ENCODE results near the gene C3orf20.
"Not testable (repeated sequence)": the region's sequence is repeated elsewhere in the genome, so short reads cannot be mapped to it uniquely, and the experiment has no call there.

The C3orf20 gene

GRCh38 chr3:14700891-14701290 lies 25.9 kb downstream of the C3orf20 start:
- DNase-seq (ENCODE audit: low read depth): no peak

DNA sequence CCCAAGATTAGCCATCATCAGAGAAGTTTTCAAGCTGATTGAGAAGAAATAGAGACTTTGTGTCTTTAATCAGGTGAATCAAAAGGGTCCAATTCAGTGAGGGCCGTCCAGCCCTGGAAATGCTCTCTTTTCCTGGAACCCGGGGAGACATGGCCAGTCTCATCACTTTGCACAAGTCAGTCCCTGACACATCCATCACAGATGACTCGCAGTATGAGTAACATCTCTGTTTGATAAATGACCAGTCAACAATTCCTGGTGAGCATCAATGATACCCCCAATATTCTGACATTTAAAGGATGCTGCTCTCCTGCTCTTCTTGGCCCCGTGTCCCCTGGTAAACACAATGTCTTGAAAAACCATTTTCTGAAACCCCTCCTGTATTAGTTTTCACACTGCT lies 26.7 kb downstream of the C3orf20 start:
- DNase-seq (ENCODE audit: low read depth): no peak

DNA sequence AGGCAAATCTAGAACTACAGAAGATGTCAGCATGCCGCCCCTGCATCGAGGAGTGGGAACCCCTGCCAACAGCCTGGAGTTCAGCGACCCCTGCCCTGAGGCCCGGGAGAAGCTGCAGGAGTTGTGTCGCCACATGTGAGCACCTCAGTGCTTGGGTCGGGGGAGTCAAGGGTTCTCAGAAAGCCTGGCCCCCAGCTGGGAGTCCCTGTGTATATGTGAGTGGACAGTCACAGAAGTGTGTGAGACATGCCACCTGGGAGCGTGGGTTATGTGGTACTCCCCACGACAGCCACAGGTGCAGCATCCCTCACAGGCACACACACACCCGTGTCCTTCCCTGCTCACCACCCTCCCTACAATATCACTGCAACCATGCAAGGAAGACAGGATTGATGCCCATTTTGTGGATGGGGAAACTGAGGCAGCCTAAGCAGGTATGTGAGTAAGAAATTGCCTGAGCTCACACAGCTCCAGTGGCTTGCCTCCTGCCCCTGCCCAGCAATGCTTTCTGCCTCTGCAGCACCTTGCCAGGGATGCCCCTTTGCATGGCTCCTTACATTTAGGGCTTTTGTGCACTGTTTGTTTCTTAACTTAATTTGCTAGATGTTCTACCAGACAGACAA lies 28.3 kb downstream of the C3orf20 start:
- no peak for DNase-seq (ENCODE audit: low read depth)

GRCh38 chr3:14703791-14704190 lies 28.9 kb downstream of the C3orf20 start:
- no peak for DNase-seq (ENCODE audit: low read depth)

GRCh38 chr3:14706096-14706495 lies 31.2 kb downstream of the C3orf20 start:
- DNase-seq (ENCODE audit: low read depth): no peak

DNA sequence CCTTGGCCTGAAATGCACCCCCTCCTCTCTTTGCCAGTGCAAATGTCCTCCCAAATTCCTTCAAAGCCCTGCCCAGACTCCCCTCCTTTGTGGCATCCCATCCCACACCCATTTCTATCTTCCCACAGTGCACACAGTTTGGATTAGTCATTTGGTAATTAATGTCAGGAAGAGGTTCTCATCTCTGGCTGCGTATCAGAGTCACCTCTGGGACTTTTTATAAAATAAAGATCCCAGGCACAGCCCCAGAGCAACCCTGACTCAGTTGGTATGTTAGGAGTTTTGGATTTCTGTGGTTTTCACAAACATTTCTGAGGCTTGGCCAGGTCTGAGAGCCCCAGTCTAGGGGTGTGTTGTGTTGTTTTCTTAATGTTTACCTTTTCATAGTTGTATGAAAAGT lies 41.6 kb downstream of the C3orf20 start:
- DNase-seq (ENCODE audit: low read depth): no peak

DNA sequence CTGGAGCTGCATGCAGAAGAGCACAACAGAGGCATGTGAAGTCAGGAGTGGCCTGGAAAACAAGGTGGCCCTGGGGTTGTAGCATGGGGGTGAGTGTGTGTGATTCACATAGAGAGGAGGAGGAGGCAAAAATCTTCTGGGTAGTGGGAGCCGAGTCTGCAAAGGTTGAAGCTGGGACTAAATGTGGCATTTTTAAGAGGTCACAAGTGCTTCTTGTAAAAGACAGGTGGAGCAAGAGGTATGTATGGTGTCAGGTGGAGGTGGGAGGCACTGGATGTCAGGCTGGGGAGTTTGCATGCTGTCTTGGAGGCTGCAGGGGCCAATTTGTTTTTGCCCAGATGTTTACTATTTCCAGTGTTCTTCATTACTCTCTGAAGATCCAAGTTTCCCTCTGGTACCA lies 42.4 kb downstream of the C3orf20 start:
- no peak for DNase-seq (ENCODE audit: low read depth)

GRCh38 chr3:14718539-14718938 lies 43.6 kb downstream of the C3orf20 start:
- DNase-seq (ENCODE audit: low read depth): no peak

DNA sequence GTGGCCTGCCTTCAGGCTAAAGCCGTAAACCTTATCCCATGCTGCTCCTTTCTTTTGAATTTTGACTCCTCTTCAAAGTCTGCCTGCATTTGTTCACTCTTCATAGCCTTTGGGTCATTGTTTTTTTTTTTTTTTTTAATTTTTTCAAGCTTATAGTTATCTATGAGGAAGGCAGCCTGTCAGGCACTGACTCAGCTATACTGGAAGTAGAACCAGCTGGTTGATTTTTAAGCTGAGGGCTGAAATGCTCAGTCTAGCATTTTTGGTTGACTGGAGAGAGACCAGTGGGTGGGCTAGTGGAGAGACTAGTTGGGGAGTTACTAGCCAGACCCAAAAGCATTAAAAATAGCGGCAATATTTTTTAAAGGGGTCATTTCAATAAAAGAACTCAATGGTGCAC lies 44.1 kb downstream of the C3orf20 start:
- no peak for DNase-seq (ENCODE audit: low read depth)

GRCh38 chr3:14721126-14721864 lies 46.4 kb downstream of the C3orf20 start:
- DNase-seq (ENCODE audit: low read depth): no peak

DNA sequence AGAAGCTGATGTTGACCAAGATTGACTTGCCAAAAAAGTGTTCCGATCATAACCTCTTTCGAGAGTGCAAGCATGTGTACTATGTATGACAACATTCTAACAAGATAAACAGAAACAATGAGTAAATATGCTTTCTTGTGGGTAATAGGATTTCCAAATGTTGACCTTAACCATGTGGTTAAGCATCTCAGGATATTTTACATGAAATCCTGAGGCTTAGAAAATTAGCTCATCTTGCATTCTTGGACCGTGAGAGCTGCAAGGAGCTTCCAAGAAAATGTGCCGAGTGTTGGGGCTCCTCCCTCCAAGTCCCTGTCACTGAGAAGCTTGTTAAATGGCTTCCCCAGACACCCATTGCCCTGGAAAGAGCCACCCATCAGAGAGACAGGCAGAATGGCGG lies 50.1 kb downstream of the C3orf20 start:
- DNase-seq (ENCODE audit: low read depth): peak; percentile 81

DNA sequence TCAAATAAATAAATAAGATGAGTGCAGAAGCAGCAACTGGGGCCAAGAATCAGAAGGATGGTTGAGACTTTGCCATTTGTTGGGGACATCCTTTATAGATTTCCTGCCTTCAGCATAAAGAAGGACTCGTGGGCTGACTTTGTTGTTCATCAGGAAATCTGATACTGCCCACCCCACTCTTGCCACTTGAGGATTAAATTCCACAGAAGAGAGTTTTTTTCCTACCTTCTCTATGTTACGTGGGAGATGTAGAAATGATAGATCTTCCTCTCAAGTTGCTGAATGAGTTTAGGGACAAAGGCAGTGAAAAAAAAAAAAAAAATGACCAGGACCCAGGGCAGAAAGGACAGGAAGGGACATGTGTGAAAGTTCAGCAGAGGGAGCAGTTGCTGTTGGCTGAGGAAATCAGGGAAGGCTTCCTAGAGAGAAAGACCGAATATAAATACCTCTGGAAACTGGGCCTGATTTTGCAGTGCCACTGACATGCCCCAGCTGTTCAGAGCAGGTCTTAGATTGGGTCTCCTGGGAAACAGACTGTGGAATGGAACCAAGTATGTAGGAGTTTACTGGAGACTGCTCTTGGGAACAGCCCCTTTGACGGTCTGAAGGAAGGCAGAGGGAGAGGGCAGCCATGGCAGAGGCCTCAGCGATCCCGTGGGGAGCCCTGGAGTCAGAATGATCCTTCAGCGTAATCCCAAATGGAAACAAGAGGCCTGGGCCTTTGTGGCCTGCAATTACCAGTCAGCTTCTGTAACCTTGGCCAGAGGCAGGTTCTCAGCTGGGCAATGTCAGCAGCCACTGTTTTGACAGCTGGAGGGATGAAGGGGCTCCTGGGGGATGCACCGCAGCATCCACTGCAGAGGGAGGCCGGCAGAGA lies 50.9 kb downstream of the C3orf20 start:
- DNase-seq (ENCODE audit: low read depth): no peak

DNA sequence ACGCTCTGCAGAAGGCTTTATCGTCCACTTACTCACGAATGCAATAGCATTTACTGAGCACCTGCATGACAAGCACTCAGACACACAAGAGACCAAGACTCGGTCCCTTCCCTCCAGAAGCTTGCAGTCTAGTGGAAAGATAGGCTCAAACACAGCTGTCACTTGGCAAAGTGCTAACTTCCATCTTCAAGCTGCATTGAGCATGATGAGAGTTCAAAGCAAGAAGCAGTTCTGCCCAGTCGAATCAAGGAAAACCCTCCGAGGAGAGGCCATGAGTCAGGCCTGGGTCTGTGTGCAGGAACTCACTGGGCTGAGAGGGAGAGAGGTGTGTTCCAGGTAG lies 51.5 kb downstream of the C3orf20 start:
- no peak for DNase-seq (ENCODE audit: low read depth)

- DNase-seq (ENCODE audit: low read depth): no peak
These were observed 53.2 kb downstream of the C3orf20 start for GRCh38 chr3:14728113-14728512.

DNA sequence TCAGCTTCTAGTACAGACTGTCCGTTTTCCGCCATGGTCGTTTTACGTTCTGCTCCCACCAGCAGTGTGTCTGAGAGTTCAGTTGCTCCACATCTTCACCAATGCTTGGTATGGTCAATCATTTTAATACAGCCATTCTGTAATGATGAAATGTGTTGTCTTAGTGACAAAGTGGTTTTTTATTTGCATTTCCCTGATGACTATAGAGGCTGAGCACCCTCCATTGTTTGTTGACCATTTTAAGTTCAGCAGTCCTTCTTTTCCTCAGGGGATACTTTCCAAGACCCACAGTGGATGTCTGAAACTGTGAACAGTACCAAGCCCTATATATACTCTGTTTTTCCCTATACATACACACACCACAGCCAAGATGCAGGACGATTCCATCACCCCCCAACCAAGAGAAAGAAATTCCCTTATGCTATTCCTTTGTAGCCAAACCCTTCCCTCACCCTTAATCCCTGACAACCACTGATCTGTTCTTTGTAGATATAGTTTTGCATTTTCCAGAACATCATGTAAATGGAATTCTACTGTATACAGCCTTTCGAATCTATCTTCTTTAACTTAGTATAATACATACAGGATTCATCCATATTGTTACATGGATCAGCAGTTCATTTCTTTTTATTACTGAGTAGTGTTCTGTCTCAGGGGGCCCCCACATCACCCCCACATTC lies 55.9 kb downstream of the C3orf20 start:
- DNase-seq (ENCODE audit: low read depth): no peak

- DNase-seq (ENCODE audit: low read depth): no peak
These were observed 66.0 kb downstream of the C3orf20 start for GRCh38 chr3:14740983-14741382.

- DNase-seq (ENCODE audit: low read depth): no peak
These were observed 66.6 kb downstream of the C3orf20 start for GRCh38 chr3:14741510-14741909.

DNA sequence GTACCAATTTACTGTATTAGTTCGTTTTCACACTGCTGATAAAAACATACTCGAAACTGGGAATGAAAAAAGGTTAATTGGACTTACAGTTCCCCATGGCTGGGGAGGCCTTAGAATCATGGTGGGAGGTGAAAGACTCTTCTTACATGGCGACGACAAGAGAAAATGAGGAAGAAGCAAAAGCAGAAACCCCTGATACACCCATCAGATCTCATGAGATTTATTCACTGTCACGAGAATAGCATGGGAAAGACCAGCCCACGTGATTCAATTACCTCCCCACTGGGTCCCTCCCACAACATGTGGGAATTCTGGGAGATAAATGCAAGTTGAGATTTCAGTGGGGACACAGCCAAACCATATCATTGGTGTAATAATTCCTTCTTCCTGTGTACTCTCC lies 69.6 kb downstream of the C3orf20 start:
- no peak for DNase-seq (ENCODE audit: low read depth)

DNA sequence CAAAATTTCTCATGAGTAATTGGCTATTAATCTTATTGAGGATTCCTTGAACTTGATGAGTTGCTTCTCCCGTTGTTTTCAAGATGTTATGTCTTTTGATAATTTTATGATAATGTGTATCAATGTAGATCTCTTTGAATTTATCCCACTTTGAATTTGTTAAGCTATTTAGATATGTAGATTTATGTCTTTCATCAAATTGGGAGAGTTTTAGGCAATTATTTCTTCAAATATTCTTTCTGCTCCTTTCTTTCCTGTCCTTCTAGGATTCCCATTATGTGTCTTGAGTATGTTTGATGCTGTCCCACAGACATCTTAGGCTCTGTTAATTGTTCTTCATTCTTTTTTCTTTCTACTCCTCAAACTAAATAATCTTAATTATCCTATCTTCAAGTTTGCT lies 75.7 kb downstream of the C3orf20 start:
- no peak for DNase-seq (ENCODE audit: low read depth)

DNA sequence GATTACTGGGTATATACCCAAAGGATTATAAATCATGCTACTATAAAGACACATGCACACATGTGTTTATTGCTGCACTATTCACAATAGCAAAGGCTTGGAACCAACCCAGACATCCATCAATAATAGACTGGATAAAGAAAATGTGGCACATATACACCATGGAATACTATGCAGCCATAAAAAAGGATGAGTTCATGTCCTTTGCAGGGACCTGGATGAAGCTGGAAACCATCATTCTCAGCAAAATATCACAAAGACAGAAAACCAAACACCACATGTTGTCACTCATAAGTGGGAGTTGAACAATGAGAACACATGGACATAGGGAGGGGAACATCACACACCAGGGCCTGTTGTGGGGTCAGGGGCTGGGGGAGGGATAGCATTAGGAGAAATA lies 78.0 kb downstream of the C3orf20 start:
- not testable (repeated sequence) for DNase-seq (ENCODE audit: low read depth)

- DNase-seq (ENCODE audit: low read depth): no peak
These were observed 82.3 kb downstream of the C3orf20 start for GRCh38 chr3:14757153-14757700.

GRCh38 chr3:14758297-14758696 lies 83.4 kb downstream of the C3orf20 start:
- DNase-seq (ENCODE audit: low read depth): no peak

Measured in fibroblast of gingiva (primary cell).